Measurements from ENCODE around the gene CCBE1.

Gene CCBE1

DNA sequence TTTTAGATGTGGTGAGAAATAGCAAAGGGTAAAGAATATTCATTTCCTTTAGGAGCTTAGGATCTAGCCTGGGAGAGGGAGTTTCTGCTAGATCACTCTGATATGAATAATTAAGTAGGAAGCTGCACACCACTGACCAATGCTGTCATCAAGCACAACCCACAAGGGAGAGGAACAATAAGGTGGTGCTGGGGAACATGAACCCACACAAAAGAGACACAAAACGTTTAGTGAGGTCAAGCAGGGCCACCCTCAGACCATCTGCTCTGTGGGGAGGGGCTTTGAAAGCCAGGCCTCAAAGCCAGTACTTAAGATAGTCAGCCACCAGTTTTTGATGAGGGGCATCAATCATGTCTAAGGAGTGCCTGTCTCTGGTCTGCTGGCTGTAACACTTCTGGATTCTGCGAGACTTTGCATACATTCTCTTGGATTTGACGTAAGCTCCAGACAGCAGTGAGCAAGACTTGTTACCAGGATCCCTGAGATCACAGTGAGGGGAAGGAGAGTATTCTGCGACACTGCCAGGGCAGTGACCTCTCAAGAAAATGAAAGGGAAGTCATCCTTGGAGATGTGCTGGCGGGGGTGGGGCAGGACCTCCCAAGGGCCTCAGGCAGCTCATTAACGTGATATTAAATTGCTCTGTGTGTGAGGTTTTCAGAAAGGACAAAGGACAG, 127.0 kb downstream of the CCBE1 start:
- DNase-seq (ENCODE audit: low spot score) = no peak

GRCh38 chr18:59569390-59569791, 127.8 kb downstream of the CCBE1 start:
- no peak for DNase-seq (ENCODE audit: low spot score)

DNA sequence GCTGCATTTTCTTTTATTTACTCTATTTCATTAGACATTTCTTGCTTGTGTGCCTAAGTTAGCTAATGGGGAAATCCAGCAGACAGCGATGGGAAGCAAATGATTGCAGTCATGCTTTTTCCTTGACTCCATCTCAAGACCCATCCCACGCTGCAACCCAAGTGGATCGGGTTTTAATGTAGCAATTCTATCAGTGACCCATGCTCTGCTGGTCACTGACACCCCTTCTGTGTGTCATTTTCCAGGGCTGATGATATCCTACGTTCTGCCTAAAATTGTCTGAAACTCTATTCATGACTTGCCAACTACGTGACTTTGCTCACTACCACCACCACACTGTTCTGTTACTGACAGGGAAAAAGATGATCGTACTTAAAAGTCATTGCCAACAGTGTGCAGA, 129.8 kb downstream of the CCBE1 start:
- DNase-seq (ENCODE audit: low spot score) = no peak

DNA sequence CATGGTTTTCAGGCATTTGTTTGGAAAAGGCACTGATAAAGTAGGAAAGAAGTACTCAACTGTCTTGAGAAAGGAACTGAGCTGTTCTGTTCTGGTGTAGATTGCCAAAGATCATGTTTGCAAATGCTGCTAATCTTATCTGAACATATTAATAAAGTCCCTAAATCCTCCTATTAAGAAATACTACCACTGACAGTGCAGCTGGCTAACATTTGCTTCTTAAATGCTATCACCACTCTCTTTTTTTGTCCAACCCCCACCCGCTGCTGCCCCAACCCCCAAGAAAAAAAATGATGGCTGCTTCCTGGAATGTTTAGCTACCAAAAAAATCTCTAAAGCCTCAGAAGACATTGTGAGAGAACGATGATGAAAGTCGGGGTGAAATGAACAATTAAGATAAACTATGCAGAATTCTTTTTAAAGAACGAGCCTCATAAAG, 130.7 kb downstream of the CCBE1 start:
- no peak for DNase-seq (ENCODE audit: low spot score)

- DNase-seq (ENCODE audit: low spot score) = no peak
Measured at GRCh38 chr18:59565957-59566356, 131.3 kb downstream of the CCBE1 start.

DNA sequence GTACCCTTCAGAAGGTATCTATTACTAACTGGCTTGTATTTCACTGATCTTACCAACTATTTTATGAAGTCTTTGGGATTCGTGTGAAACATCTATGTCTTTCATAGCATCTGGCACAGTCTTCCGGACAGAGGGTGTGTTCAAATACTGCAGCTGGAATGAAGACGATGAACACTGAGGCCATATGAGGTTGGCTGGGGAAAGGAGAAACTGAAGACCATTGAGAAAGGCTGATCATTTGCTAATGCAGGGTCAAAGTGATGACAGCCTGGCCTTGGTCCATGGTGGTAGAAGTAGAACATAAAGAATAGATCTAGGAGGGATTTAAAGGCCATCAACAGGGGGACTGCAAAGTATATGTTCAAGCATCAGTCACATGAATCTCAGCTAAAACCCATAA, 132.7 kb downstream of the CCBE1 start:
- DNase-seq (ENCODE audit: low spot score) = no peak

- DNase-seq (ENCODE audit: low spot score) = no peak
Measured at GRCh38 chr18:59563176-59563785, 133.9 kb downstream of the CCBE1 start.

DNA sequence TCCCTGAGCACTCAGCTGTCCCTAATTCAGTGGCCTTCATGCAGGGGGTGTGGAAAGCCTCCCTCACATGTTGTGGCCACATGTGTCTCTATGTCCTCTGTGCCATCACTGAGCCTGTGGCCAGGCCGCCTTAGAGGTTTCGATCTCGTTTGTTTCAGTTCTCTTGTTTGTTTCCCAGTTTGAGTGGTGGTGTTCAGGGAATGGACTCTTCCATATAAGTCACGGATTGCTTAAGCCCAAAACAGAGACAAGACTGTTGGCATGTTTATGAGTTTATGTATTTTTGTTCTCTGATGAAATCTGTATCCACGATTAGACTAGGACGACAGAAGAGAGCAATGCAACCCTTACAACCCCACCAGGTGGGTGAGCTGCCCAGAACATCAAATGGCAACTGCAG, 134.5 kb downstream of the CCBE1 start:
- DNase-seq (ENCODE audit: low spot score) = no peak

- DNase-seq (ENCODE audit: low spot score) = no peak
Measured at GRCh38 chr18:59561612-59562011, 135.6 kb downstream of the CCBE1 start.

DNA sequence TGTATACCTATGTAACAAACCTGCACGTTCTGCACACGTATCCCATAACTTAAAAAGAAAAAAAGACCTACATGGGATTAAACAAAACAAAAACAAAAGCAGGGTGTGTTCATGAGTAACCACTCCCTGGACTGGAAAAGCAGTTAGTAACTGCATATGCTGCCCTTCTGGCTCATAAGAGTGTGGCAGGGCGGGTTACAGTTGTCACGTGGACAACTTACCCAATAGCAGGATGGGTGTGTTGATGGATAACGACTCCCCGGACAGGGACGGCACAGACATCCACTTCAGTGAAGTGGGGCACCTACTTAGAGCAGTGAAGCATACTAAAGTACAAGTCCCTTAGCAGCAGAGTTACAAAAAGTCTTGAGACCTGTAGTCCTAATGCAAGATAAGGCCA, 136.7 kb downstream of the CCBE1 start:
- DNase-seq (ENCODE audit: low spot score) = no peak

DNA sequence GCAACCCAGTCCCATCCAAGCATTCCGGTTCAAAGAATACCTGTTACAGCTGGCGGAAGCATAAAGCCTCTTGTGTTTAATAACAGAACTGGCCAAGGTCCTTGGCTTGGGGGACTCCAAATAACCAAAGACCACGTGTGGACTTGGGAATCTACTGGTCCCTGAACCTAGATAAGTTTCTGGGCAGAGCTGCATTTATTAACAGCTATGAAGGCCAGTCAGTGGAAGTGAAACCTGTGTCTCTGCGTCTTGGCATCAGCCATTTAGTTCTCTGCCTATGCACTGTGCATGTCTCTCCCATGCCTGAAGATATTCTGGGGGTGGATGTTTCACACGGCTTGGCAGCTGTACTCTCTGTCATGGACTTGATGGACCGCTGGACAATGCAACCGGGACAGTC, 137.7 kb downstream of the CCBE1 start:
- no peak for DNase-seq (ENCODE audit: low spot score)

- DNase-seq (ENCODE audit: low spot score) = no peak
Measured at GRCh38 chr18:59555995-59556659, 141.1 kb downstream of the CCBE1 start.

- DNase-seq (ENCODE audit: low spot score) = no peak
Measured at GRCh38 chr18:59554796-59555335, 142.4 kb downstream of the CCBE1 start.

DNA sequence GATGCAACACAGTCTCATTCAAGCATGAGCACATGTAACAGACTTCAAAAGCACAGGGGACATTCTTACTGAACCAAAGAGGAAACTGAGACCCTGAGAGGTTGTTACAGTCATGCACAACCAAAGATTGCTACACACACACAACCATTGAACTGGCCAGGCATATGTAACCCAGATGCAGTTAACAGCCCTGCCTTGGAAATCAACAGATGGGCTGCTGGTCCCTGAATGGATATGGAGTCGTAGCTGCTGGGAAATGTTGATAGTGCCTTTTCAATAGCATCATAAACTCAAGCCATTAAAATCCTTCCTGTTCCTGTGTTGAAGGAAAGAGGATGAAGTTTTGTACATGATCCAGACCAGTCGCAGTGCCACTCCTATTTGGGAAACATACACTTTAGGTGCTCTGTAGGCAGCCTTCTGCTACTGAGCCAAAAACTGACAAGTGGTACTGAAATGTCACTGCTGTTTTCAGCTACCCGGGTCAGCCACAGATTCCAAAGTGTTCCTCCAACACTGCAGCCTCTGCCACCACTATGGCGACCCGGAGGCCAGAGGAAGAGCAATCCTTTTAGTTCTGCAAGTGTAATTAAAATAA, 143.9 kb downstream of the CCBE1 start:
- no peak for DNase-seq (ENCODE audit: low spot score)

GRCh38 chr18:59551902-59552635, 145.2 kb downstream of the CCBE1 start:
- no peak for DNase-seq (ENCODE audit: low spot score)

GRCh38 chr18:59550174-59550516, 147.1 kb downstream of the CCBE1 start:
- no peak for DNase-seq (ENCODE audit: low spot score)

- no peak for DNase-seq (ENCODE audit: low spot score)
Measured at GRCh38 chr18:59549503-59550173, 147.6 kb downstream of the CCBE1 start.

DNA sequence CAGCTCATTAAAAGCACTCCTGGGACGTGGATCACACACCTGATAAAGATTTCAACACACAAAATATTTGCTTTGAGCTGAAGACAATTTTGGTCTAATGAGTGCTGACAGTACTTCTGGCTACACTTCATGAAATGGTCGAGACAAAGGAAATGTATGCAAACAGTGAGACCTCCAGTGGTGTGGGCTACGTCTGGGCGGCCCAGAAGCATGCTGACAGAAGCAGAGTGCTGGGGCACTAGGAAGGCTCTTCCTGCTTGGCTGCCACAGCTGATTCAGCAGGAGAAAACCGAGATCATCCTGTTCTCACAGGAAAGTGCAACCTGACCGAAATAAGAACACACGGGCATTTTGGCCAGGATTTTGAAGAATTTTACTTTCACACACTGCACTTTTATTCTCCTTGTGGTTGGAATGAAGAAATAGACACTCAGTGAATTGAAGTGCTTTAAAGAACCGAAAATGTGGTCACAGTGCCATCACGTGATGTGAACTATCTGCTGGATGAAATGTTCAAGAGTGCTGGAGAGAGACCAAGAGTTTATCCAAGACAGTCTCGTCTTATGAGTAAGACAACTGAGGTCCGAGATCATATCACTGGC, 149.5 kb downstream of the CCBE1 start:
- no peak for DNase-seq (ENCODE audit: low spot score)

DNA sequence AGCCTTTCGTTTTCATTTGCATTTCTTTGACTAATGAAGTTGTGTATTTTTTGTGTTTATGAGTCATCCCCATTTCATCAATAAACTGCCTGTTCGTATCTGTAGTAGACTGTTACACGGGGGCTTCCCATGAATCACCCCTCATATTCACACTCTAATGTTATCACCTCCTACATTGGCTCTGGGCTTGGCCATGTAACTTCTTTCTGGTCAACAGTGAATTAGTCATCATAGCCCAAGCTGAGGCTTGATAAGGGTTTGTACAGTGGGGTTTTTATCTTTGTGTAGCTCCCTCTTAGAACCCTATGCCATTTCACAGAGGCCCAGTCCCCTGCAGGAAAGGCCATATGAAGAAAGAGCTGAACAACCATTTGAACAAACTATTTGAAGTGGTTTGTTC, 151.0 kb downstream of the CCBE1 start:
- no peak for DNase-seq (ENCODE audit: low spot score)

- DNase-seq (ENCODE audit: low spot score) = no peak
Measured at GRCh38 chr18:59540780-59541179, 156.4 kb downstream of the CCBE1 start.

DNA sequence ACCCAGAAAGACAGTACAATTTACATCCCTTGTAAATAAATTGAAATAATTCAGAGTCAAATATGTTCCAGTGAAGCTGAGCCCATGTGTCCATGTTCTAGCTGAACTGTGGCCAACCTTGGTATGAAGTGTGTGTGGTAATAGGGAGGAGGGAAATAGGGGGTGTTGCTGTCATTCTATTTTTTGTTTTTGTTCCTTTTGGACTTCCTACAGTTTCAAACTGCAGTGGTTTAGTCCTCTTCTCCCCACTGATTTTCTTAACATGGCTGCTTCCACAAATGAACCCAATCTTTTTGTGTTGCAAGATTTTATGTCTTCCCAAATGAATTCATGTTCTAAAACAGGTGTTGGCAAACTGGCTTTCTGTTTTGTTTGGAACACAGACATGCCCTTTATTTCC, 156.9 kb downstream of the CCBE1 start:
- DNase-seq (ENCODE audit: low spot score) = no peak
